Endothelial cell of umbilical vein (primary cell): ENCODE results near the gene FHIT. TPM values are rescaled to one million over a fixed set of nuclear protein-coding genes. Genes with fewer than 3 reads are reported as not detected.

Experiments used
- BruUV-seq: library from RNA; stranded (reverse); fragments of 400-500 nt; replicated peaks from 2 replicates; lab custom pipeline; 2021; lab: Mats Ljungman, UMichigan
- CTCF ChIA-PET: fragments of 300-600, 350-600 bp; sonication (Branson Sonifier 250); formaldehyde crosslinking; loops from one replicate; lab custom pipeline; 2021; ENCODE audit warnings: antibody characterized with exemption, inconsistent platforms; lab: Charles Lee
- POLR2A ChIA-PET: fragments of 300-600, 350-600 bp; sonication (Branson Sonifier 250); formaldehyde crosslinking; loops from one replicate; lab custom pipeline; 2021; ENCODE audit warnings: antibody characterized with exemption, inconsistent platforms; lab: Charles Lee
- DNase-seq: peaks from one replicate; pipeline ENCODE4 v3.0.0-alpha.2; 2011; ENCODE audit warnings: low read depth, low spot score
- FAIRE-seq: peaks from 2 replicates; lab custom pipeline; 2011; peaks lifted over from hg19 to GRCh38; lab: Jason Lieb, UNC
- H2AFZ ChIP-seq: 2 replicates; pipeline ENCODE4 v1.6.0; 2012; ENCODE audit warnings: low read depth, low read length, control low read depth, inconsistent platforms
- H3K27ac ChIP-seq: 2 replicates; pipeline ENCODE4 v1.5.1; 2011; ENCODE audit warnings: low read depth, mild to moderate bottlenecking, control low read depth, low read length, moderate library complexity; ENCODE audit not compliant: insufficient read depth
- H3K27me3 ChIP-seq, 2 experiments: 2 replicates each; pipeline versions ENCODE4 v1.6.0 to v1.6.1; 2011; ENCODE audit warnings: low read length in 2 of 2, mixed read lengths in 1 of 2; ENCODE audit not compliant: control insufficient read depth in 2 of 2, insufficient read depth in 2 of 2
- H3K36me3 ChIP-seq, 2 experiments: 2 replicates in 1 of 2; 3 replicates in 1 of 2; pipeline ENCODE4 v1.5.1; 2011; ENCODE audit warnings: low read length in 2 of 2, mild to moderate bottlenecking in 1 of 2, moderate library complexity in 1 of 2; ENCODE audit not compliant: control insufficient read depth in 2 of 2, insufficient read depth in 2 of 2; ENCODE audit errors: extremely low read depth in 1 of 2
- H3K4me1 ChIP-seq: 3 replicates; pipeline ENCODE4 v1.5.1; 2011; ENCODE audit warnings: mild to moderate bottlenecking, low read length; ENCODE audit not compliant: control insufficient read depth, insufficient read depth; ENCODE audit errors: extremely low read depth
- H3K4me2 ChIP-seq: 2 replicates; pipeline ENCODE4 v1.6.1; 2011; ENCODE audit warnings: low read length, control low read depth, mixed read lengths; ENCODE audit not compliant: insufficient read depth
- H3K4me3 ChIP-seq, 3 experiments: fragments of 200-600 bp in 1 of 3; sonication (generic), shearing (Covaris generic) in 1 of 3; replicated peaks in 1 of 3; 2 replicates each; pipeline ENCODE4 v1.5.1; 2011 to 2016; ENCODE audit warnings: control low read depth in 3 of 3, low read length in 3 of 3, mild to moderate bottlenecking in 2 of 3, inconsistent platforms in 1 of 3, low read depth in 1 of 3, moderate library complexity in 1 of 3; ENCODE audit not compliant: insufficient read depth in 1 of 3
- H3K79me2 ChIP-seq: 2 replicates; pipeline ENCODE4 v1.6.0; 2012; ENCODE audit warnings: low read length, inconsistent platforms; ENCODE audit not compliant: control insufficient read depth, insufficient read depth
- H3K9ac ChIP-seq: replicated peaks from 2 replicates; pipeline ENCODE3; 2011; ENCODE audit warnings: low read length, control low read depth; ENCODE audit not compliant: insufficient read depth; ENCODE audit errors: extremely low read depth
- H3K9me1 ChIP-seq: replicated peaks from 3 replicates; pipeline ENCODE4 v1.6.0; 2011; ENCODE audit warnings: mild to moderate bottlenecking, low read length; ENCODE audit not compliant: control insufficient read depth, insufficient read depth; ENCODE audit errors: extremely low read depth
- H3K9me3 ChIP-seq: replicated peaks from 2 replicates; pipeline ENCODE4 v1.5.1; 2012; ENCODE audit warnings: low read length, inconsistent platforms; ENCODE audit not compliant: control insufficient read depth, insufficient read depth
- H4K20me1 ChIP-seq: replicated peaks from 2 replicates; pipeline ENCODE3; 2011; ENCODE audit warnings: mild to moderate bottlenecking, low read length; ENCODE audit not compliant: control insufficient read depth, insufficient read depth; ENCODE audit errors: extremely low read depth
- CTCF ChIP-seq, 2 donors: IDR thresholded peaks; 1 replicate in 1 of 2; 2 replicates in 1 of 2; pipeline ENCODE4 v1.5.1; 2011; ENCODE audit warnings: low read length in 2 of 2, mild to moderate bottlenecking in 2 of 2, moderate library complexity in 2 of 2, control low read depth in 1 of 2, inconsistent platforms in 1 of 2, low read depth in 1 of 2; ENCODE audit not compliant: insufficient read depth in 1 of 2; ENCODE audit errors: extremely low read depth in 1 of 2
- GATA2 ChIP-seq: IDR thresholded peaks from 2 replicates; pipeline ENCODE4 v1.7.0; 2011; ENCODE audit warnings: low read depth, mild to moderate bottlenecking, moderate library complexity, mixed read lengths, low read length; ENCODE audit not compliant: insufficient read length, insufficient read depth
- MAX ChIP-seq: IDR thresholded peaks from 2 replicates; pipeline ENCODE4 v1.6.1; 2011; ENCODE audit not compliant: insufficient read depth, insufficient read length
- MYC ChIP-seq: IDR thresholded peaks from one replicate; pipeline ENCODE4 v1.6.1; 2011; ENCODE audit warnings: mild to moderate bottlenecking, low read depth, low read length
- dilution Hi-C: fragments of 300-500 bp; cut with MboI; formaldehyde crosslinking; loops from one replicate; pipeline ENCODE4 v1.15.0; 2019; ENCODE audit warnings: low sequenced_read_pairs; ENCODE audit not compliant: extremely low pct_ligation_motif_present
- intact Hi-C: fragments of 100-400 bp; cut with micrococcal nuclease; formaldehyde crosslinking; loops from one replicate; pipeline ENCODE4 v1.10.0; 2022
- polyA plus RNA-seq, 4 experiments: library from polyadenylated mRNA; depleted of rRNA in 3 of 4; stranded (reverse) in 3 of 4; unstranded in 1 of 4; fragments of >200 nt; gene quantifications; 2 replicates each; pipeline versions ENCODE4 v1.2.1 to v1.2.3, GENCODE V29; 2011 to 2012; ENCODE audit warnings: missing spikeins in 1 of 4
- total RNA-seq: library from RNA; stranded (reverse); gene quantifications from 2 replicates; pipeline ENCODE4 v1.2.3, GENCODE V29; 2021

FHIT gene
- total and polyA plus RNA-seq, 2 donors (not counting 3 experiments of a cell fraction or from before 2014, with no cell fraction given) = 0.47 to 2.2 TPM

GRCh38 chr3:60577601-60578000, 673.7 kb downstream of the FHIT start:
- POLR2A ChIA-PET = no interaction called here
- Histone ChIP-seq H3K27me3 (no peaks in the 10 kb centered on the region), H3K4me1 (no peaks in the 10 kb centered on the region), H3K4me2 (no peak overlapping the region), H3K4me3 (no peak overlapping the region), H3K9me3 (no peaks in the 10 kb centered on the region), H3K9me1 (no peaks in the 10 kb centered on the region), H2AFZ (no peak overlapping the region), H4K20me1 (no peaks in the 10 kb centered on the region), H3K27ac (no peak overlapping the region), H3K9ac (no peak overlapping the region), H3K36me3 (no peaks in the 10 kb centered on the region), H3K79me2 (no peaks in the 10 kb centered on the region)
- intact Hi-C loops (no loop called here), dilution Hi-C loops (no loop called here)
- CTCF ChIA-PET = no interaction called here
- no peak for TF ChIP-seq GATA2
- TF ChIP-seq MYC = no peak
- no peak for TF ChIP-seq MAX
- DNase-seq (no peak), FAIRE-seq (no peak)
- no TSS peak for BruUV-seq

DNA sequence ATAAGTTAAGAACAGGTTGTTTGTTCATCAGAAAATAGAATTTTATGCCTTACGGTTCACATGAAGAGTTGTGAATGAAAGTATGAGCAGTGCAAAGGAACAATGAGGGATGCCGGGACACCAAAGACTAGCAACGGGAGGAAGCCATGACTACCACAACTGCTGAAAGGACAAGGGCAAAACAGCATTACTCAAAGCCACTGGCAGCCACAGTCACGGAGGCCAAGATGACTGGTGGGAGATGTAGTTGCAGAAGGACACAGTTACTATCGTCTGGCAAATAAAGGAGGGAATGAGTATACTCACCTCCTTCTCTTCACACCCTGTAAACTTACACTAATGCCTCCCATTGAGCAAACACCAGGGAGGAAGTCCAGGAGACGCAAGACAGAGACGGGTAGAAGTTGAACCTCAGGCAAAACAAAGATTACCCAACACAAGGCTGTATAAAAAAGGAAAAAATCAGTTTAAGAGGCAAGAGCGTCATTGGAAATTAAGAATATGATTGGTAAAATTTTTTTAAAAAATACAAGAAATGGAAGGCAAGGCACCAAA, 675.5 kb downstream of the FHIT start:
- POLR2A ChIA-PET = no interaction called here
- Histone ChIP-seq H3K36me3 (no peaks in the 10 kb centered on the region), H3K4me2 (no peak overlapping the region), H4K20me1 (no peaks in the 10 kb centered on the region), H3K79me2 (no peaks in the 10 kb centered on the region), H3K4me3 (no peak overlapping the region), H3K27me3 (no peaks in the 10 kb centered on the region), H3K4me1 (no peaks in the 10 kb centered on the region), H3K9ac (no peak overlapping the region), H3K9me3 (no peaks in the 10 kb centered on the region), H3K9me1 (no peaks in the 10 kb centered on the region), H3K27ac (no peak overlapping the region), H2AFZ (no peak overlapping the region)
- no peak for FAIRE-seq
- DNase-seq = no peak
- no peak for TF ChIP-seq CTCF (IDR thresholded peaks at IDR 0.05; ENCODE audit: extremely low read depth in 1 of 2, insufficient read depth in 1 of 2, low read depth in 1 of 2, low read length in 2 of 2)
- intact Hi-C loops = no loop called here
- CTCF ChIA-PET = no interaction called here
- dilution Hi-C loops = no loop called here
- BruUV-seq = no TSS peak
